ENCODE results near the gene BAZ1A. TPM values are rescaled to one million over a fixed set of nuclear protein-coding genes. Genes with fewer than 3 reads are reported as not detected.

The BAZ1A gene
- total RNA-seq, 1 donor from 2014 or later, result 39.4 TPM

DNA sequence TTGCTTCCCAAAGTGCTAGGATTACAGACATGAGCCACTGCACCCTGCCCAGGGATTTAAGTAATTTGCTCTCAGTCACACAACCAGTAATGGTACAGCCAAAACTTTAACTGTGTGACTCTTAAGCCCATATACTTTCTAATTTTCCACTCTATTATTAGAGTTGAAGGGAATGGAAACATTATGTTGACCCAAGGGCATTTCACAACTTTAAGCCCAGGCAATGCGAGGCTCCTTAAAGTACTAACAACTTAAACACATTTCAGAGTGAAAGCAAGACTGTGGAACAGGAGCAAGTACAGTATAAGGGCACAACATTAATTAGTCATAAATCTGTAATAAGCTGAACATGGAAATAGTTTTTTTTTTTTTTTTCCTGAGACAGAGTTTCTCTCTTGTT is 39.8 kb downstream of the BAZ1A start:
- no peak for DNase-seq (ENCODE audit: low read depth)
- no peak overlapping the region for H3K4me3 ChIP-seq (ENCODE audit: low read depth, low read length)
- TF ChIP-seq, protein P1, sequence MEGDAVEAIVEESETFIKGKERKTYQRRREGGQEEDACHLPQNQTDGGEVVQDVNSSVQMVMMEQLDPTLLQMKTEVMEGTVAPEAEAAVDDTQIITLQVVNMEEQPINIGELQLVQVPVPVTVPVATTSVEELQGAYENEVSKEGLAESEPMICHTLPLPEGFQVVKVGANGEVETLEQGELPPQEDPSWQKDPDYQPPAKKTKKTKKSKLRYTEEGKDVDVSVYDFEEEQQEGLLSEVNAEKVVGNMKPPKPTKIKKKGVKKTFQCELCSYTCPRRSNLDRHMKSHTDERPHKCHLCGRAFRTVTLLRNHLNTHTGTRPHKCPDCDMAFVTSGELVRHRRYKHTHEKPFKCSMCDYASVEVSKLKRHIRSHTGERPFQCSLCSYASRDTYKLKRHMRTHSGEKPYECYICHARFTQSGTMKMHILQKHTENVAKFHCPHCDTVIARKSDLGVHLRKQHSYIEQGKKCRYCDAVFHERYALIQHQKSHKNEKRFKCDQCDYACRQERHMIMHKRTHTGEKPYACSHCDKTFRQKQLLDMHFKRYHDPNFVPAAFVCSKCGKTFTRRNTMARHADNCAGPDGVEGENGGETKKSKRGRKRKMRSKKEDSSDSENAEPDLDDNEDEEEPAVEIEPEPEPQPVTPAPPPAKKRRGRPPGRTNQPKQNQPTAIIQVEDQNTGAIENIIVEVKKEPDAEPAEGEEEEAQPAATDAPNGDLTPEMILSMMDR (conservative IDR thresholded peaks at IDR 0.05; ENCODE audit: low read depth, low read length), result no peak

DNA sequence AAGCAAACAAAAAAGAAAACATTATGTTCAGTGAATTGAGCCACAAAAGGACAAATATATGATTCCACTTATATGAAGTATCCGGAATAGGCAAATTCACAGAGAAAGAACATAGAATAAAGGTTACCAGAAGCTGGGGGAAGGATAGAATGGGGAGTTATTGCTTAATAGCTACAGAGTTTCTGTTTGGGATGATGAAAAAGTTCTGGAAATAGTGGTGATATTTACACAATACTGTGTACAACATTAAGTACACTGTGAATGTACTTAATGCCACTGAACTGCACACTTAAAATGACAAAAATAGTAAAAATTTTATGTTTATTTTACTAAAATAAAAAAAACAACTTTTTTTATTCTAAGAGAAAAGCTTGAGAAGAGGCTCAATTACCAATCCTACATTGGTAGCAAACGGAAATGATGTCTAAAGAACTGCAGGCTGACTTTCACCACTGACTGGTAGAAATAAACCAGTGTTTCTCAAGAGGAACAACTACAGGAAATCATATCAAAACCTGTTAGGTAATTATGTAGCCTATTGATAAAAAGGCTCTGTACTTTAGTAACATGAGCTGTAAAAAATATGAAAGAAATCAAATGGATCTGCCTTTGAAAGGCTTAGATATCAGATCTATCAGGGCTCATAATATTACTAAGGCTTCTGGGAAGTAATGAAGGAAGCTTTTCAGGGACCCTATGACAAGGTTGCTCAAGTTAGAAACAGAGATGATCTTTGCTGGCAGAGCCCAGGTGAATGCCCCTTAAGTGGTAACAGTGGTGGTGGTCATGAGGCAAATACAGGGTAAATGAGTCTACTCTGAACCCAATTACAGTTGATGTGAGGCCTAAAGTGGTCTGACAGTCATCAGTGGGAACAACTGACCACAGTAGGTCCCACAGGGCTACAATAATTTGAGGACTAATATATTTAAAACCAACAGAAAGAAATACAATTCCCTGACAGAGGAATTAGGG is 41.3 kb downstream of the BAZ1A start:
- no peak overlapping the region for H3K4me3 ChIP-seq (ENCODE audit: low read depth, low read length)
- no peak for DNase-seq (ENCODE audit: low read depth)
- TF ChIP-seq, protein P1 (conservative IDR thresholded peaks at IDR 0.05; ENCODE audit: low read depth, low read length), result no peak

DNA sequence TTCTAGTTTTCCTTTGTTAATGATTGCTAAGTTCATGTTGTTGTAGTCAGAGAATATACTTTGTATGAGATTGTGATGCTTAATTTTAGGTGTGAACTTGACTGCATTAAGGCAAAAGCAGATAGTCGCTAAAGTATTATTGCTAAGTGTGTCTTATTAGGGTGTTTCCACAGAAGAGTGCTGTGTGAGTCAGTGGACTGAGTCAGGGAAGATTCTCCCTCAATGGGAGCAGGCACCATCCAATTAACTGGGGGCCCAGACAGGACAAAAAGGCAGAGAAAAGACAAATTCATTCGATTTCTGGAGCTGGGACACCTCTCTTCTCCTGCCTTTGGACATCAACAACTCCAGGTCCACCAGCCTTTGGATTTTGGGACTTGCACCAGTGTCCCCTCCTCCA is 48.5 kb downstream of the BAZ1A start:
- DNase-seq (ENCODE audit: low read depth), result no peak
- TF ChIP-seq, protein P1 (conservative IDR thresholded peaks at IDR 0.05; ENCODE audit: low read depth, low read length), result no peak
- H3K4me3 ChIP-seq (ENCODE audit: low read depth, low read length), result no peak overlapping the region

DNA sequence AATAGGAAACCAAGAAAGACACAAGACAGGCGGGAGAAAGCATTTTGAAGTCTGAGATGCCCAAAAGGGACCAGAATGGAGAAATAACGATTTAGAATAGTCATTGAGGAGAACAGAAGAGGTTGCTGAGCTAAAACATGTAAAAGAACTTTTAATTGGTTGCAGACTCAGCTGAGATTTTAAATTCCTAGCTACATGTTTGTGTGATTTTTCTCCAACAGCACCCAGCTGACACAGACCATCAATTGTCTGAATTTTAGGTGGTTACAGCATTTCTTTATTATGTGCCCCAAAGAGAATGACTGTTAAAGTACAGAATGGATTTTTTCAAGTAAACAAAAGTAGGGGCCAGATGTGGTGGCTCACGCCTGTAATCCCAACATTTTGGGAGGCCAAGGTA is 50.3 kb downstream of the BAZ1A start:
- TF ChIP-seq, protein P1 (conservative IDR thresholded peaks at IDR 0.05; ENCODE audit: low read depth, low read length), result no peak
- DNase-seq (ENCODE audit: low read depth), result no peak
- no peak overlapping the region for H3K4me3 ChIP-seq (ENCODE audit: low read depth, low read length)

DNA sequence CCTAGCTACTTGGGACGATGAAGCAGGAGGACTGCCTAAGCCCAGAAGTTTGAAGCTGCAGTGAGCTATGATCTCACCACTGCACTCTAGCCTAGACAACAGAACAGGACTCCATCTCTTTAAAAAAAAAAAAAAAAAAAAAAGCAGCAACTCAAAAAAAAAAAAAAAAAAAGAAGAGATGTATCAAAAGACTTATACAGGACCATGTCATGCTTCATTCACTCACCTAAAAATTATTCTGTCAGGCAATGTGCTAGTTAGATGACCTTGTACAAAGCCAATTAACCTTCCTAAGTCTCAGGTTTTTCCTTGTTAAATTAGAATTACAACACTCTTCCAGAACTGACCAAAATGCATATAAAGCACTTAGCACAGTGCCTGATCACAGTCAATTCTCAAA is 50.9 kb downstream of the BAZ1A start:
- DNase-seq (ENCODE audit: low read depth), result no peak
- no peak overlapping the region for H3K4me3 ChIP-seq (ENCODE audit: low read depth, low read length)
- TF ChIP-seq, protein P1 (conservative IDR thresholded peaks at IDR 0.05; ENCODE audit: low read depth, low read length), result no peak

DNA sequence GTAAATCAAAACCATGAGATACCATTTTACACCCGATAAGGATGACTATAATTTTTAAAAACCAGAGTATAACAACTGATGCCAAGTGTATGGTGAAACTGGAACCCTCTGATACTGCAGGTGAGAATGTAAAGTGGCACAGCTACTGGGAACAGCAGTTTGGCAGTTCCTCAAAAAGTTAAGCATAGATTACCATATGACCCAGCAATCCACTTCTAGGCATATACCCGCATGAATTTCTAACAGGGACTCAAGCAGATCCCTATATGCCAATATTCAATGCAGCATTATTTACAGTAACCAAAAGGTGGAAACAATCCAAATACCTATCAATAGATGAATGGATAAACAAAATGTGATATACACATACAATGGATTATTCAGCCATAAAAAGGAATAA is 57.4 kb downstream of the BAZ1A start:
- no peak overlapping the region for H3K4me3 ChIP-seq (ENCODE audit: low read depth, low read length)
- TF ChIP-seq, protein P1 (conservative IDR thresholded peaks at IDR 0.05; ENCODE audit: low read depth, low read length), result no peak
- DNase-seq (ENCODE audit: low read depth), result no peak

DNA sequence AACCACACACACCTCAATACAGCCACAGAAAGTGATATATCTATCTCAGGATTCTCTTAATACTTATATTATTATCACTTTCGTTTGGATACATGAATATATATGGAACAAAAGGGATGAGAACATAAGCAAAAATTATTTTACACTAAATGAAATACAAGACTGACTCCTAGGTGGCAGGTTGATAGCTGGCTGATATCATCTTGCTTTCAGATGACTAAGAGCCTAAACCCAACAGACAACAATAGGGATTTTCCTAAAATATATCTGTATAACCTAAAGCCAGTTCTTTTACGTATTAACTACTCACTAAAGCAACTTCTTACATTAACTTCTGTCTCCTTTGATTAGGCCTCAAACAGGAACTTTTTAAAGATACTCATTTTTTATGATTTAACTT is 65.1 kb downstream of the BAZ1A start:
- no peak for DNase-seq (ENCODE audit: low read depth)
- TF ChIP-seq, protein P1 (conservative IDR thresholded peaks at IDR 0.05; ENCODE audit: low read depth, low read length), result no peak
- H3K4me3 ChIP-seq (ENCODE audit: low read depth, low read length), result no peak overlapping the region
